Kidney epithelial cell (primary cell): ENCODE data around the gene ZNF790. TPM values are rescaled to one million over a fixed set of nuclear protein-coding genes. Genes with fewer than 3 reads are reported as not detected.

Source experiments
- DNase-seq: peaks from one replicate; pipeline ENCODE4 v3.0.0-alpha.2; 2010; ENCODE audit warnings: low read depth
- H3K27me3 ChIP-seq: 2 replicates; pipeline ENCODE4 v1.6.0; 2011; ENCODE audit warnings: low read length; ENCODE audit not compliant: control insufficient read depth, insufficient read depth
- H3K36me3 ChIP-seq: 2 replicates; pipeline ENCODE4 v1.5.1; 2011; ENCODE audit warnings: low read length; ENCODE audit not compliant: control insufficient read depth, insufficient read depth
- H3K4me3 ChIP-seq: 2 replicates; pipeline ENCODE4 v1.5.1; 2011; ENCODE audit warnings: low read depth, mild to moderate bottlenecking, control low read depth, low read length
- CTCF ChIP-seq: IDR thresholded peaks from 2 replicates; pipeline ENCODE4 v1.5.1; 2011; ENCODE audit warnings: mild to moderate bottlenecking, moderate library complexity, low read length, control low read depth, inconsistent platforms; ENCODE audit not compliant: insufficient read depth, poor library complexity, severe bottlenecking
- total RNA-seq: library from RNA; depleted of rRNA; stranded (reverse); fragments of >200 nt; gene quantifications from 2 replicates; pipeline ENCODE4 v1.2.3, GENCODE V29; 2015

Gene ZNF790
- 2.8 and 3.6 TPM in 2 replicates for total RNA-seq

DNA sequence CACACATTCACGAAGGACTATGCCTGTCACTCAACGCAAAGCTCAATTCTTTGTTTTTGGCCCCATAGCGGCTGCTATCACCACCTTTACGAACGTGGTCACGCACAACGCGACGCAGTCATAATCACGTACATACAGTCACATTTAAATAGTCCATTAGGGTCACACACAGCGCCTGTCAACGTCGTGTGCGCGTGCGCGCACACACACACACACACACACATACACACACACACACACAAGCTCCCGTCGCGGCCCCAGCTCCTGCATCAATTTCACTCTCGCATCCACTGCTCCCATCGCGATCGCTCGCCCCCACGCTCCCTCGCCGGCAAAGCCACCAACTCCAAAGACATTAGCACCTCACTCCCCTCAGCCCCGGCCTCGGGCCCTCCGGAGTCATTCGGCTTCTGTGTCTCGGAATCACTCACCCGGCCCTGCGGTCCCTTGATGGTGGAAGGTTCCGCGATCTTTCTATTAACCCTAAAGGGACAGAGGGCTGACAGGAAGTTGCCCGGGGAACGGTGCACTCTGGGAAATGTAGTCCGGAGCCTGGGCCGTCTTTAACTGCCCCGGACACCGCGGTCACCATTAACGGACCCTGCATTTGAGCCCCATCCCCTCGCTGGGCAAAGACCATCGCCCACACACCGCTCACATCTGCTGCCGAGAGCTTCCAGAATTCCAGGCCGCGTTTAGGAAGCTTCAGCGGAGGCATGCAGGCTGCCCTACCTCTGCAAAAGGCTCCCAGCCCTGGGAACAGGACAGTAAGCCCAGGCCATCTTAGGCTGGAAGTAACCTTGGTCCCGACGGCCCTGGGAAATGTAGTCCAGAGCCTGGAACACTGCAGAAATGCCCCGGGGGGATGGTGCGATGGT, at the start of gene ZNF790:
ZNF790 (minus strand) TSS at position 482 of the 878 bp plus-strand sequence. CDS start 12,768 bp downstream, outside the sequence.
- no peak for TF ChIP-seq CTCF
- no peaks in the 10 kb centered on the region for H3K27me3 ChIP-seq

DNA sequence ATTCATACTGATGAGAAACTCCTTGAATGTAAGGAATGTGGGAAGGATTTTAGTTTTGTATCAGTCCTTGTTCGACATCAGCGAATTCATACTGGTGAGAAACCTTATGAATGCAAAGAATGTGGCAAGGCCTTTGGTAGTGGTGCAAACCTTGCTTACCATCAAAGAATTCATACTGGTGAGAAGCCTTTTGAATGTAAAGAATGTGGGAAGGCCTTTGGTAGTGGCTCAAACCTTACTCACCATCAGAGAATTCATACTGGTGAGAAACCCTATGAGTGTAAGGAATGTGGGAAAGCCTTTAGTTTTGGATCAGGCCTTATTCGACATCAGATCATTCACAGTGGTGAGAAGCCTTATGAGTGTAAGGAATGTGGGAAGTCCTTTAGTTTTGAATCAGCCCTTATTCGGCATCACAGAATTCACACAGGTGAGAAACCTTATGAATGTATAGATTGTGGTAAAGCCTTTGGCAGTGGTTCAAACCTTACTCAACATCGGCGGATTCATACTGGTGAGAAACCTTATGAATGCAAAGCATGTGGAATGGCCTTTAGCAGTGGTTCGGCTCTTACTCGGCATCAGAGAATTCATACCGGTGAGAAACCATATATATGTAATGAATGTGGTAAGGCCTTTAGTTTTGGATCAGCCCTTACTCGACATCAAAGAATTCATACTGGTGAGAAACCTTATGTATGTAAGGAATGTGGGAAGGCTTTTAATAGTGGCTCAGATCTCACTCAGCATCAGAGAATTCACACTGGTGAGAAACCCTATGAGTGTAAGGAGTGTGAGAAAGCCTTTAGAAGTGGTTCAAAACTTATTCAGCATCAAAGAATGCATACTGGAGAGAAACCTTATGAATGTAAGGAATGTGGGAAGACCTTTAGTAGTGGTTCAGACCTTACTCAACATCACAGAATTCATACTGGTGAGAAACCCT, 39.1 kb upstream of the ZNF790 start:
- Histone ChIP-seq H3K4me3 (no peak overlapping the region), H3K27me3 (no peaks in the 10 kb centered on the region), H3K36me3 (no peaks in the 10 kb centered on the region)
- no peak for DNase-seq
- TF ChIP-seq CTCF, result no peak

More for the DNA sequence above, at the start of gene ZNF790:
- peak within 1 kb of the TSS; percentile 60 for H3K4me3 ChIP-seq
- H3K36me3 ChIP-seq, result no peaks in the 10 kb centered on the region
- DNase-seq, result peak; percentile 75

GRCh38 chr19:36851898-36852297, 13.7 kb upstream of the ZNF790 start:
- no peaks in the 10 kb centered on the region for H3K36me3 ChIP-seq
- no peak for TF ChIP-seq CTCF
- DNase-seq, result no peak
- no peak overlapping the region for H3K4me3 ChIP-seq
- no peaks in the 10 kb centered on the region for H3K27me3 ChIP-seq

DNA sequence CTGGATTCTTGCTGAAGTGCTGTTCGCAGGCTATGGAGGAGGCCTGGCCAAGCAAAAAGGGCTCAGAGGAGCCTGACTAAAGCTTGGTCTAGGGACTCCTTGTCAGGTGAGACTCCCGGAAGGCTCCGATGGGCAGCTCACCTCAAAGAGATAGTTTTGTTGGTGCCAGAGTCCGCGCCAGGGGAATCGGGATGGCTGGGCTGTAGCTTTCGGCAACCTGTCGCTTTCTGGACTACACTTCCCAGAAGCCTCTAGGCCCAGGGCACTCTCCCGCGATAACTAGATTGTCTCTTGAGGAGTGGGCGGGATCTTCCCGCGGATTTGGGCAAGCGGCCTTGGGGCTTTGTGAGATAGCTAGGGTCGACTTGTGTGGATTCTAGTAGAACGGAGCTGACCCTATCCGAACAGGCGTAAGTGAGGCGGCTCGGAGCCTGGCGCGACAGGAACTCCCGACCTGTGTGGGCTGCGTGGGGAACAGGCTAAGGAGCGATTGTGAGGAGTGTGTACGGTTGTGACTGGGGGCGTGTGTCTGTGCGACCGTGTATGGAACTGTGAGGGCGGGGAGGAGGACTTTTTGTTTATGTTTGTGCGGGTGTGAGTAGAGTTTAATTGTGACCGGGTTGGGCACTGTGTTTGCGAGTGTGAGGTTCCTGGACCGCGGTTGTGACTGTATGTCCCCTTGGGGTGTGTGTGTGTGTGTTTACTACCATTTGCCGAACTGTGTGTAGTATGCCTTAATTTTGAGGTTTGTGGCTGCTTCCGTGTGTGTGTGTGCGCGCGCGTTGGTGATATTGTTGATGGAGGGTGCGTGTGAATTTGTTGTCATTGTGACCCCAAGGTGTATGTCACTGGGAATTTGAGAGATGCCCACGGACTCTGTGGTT, 12.6 kb upstream of the ZNF790 start, which contains the start of gene ZNF345:
ZNF345 (plus strand) TSS at position 318 of the 884 bp plus-strand sequence. CDS start 25,955 bp downstream, outside the sequence.
- DNase-seq, result peak; percentile 88
- no peaks in the 10 kb centered on the region for H3K27me3 ChIP-seq
- peak within 1 kb of the TSS; percentile 95 for H3K4me3 ChIP-seq
- no peaks in the 10 kb centered on the region for H3K36me3 ChIP-seq
- no peak for TF ChIP-seq CTCF
